Thymus (tissue), 11 donors: ENCODE measurements around the gene CERS6. TPM values are rescaled to one million over a fixed set of nuclear protein-coding genes. Genes with fewer than 3 reads are reported as not detected.
"Not testable (repeated sequence)": the region's sequence is repeated elsewhere in the genome, so short reads cannot be mapped to it uniquely, and the experiment has no call there.

ENCODE experiments used
- DNase-seq, 9 donors: peaks; one replicate each; pipeline ENCODE4 v3.0.0-alpha.2; 2013; ENCODE audit warnings: low spot score in 9 of 9, low read depth in 6 of 9, missing footprints in 1 of 9
- H3K27ac ChIP-seq, 2 donors: one replicate each; pipeline ENCODE4 v1.5.1; 2013; ENCODE audit warnings: control low read depth in 1 of 2, low read depth in 1 of 2, low read length in 1 of 2, mild to moderate bottlenecking in 1 of 2, moderate library complexity in 1 of 2
- H3K27me3 ChIP-seq, 2 donors: one replicate each; pipeline ENCODE4 v1.5.1; 2013; ENCODE audit warnings: low read length in 1 of 2; ENCODE audit not compliant: control insufficient read depth in 2 of 2, insufficient read depth in 1 of 2
- H3K36me3 ChIP-seq, 2 donors: one replicate each; pipeline ENCODE4 v1.5.1; 2013; ENCODE audit warnings: low read length in 1 of 2, mild to moderate bottlenecking in 1 of 2, moderate library complexity in 1 of 2; ENCODE audit not compliant: control insufficient read depth in 2 of 2, insufficient read depth in 2 of 2
- H3K4me1 ChIP-seq, 2 donors: one replicate each; pipeline ENCODE4 v1.5.1; 2013; ENCODE audit warnings: low read length in 2 of 2; ENCODE audit not compliant: control insufficient read depth in 2 of 2, insufficient read depth in 2 of 2
- H3K4me3 ChIP-seq, 2 donors: one replicate each; pipeline ENCODE4 v1.5.1; 2013; ENCODE audit warnings: low read length in 2 of 2, control low read depth in 1 of 2, mild to moderate bottlenecking in 1 of 2
- H3K9me3 ChIP-seq, 2 donors: one replicate each; pipeline ENCODE4 v1.5.1; 2013; ENCODE audit warnings: low read length in 1 of 2, mild to moderate bottlenecking in 1 of 2; ENCODE audit not compliant: control insufficient read depth in 2 of 2, insufficient read depth in 1 of 2
- WGBS: extraction: QIAGEN DNeasy Blood & Tissue Kit; methylation state at CpG from one replicate; pipeline ENCODE4 v1.1.7; 2013; 5-methylcytosine and 5-hydroxymethylcytosine counted together
- polyA plus RNA-seq: library from polyadenylated mRNA; stranded (reverse); fragments of 200-250 nt; gene quantifications from one replicate; pipeline ENCODE4 v1.2.3, GENCODE V29; 2013
- total RNA-seq: library from RNA; stranded (reverse); fragments of 120-200 nt; gene quantifications from one replicate; pipeline ENCODE4 v1.2.4, GENCODE V29; 2013
- donor health status: healthy.

The CERS6 gene
- total and polyA plus RNA-seq, 2 donors: 12.1 to 26.9 TPM

DNA sequence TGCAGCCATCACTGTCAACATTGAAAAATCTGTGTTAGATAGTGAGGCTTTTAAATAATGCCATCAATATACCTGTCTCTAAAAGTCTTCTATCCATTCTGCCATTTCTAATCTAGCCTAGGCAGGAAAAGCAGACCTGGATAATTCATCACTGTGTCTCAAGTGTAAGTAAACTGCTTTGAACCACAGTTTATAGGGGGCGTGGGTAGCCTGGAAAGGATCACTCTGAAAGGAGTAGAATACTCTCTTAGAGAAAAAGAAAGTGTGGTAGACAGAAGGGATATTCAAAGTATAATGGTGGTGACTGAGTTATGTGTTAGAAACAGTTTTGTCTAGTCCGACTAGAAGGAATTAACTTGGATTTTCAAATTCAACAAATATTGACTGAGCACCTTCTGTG is 40.8 kb downstream of the CERS6 start:
- 96% methylated on average over 2 of the region's 2 CpGs for WGBS
- Histone ChIP-seq H3K36me3 (peaks cover 9 to 12% of the 10 kb centered on the region in 2 donors), H3K9me3 (peaks cover 0 to 8% of the 10 kb centered on the region in 2 donors), H3K27ac (no peak overlapping the region), H3K4me1 (peaks cover 4 to 10% of the 10 kb centered on the region in 2 donors), H3K27me3 (no peaks in the 10 kb centered on the region), H3K4me3 (no peak overlapping the region)
- DNase-seq: no peak

GRCh38 chr2:168499500-168499899 is 43.4 kb downstream of the CERS6 start:
- 70% methylated on average over 4 of the region's 4 CpGs for WGBS
- peaks cover 9 to 11% of the 10 kb centered on the region in 2 donors for H3K36me3 ChIP-seq
- H3K4me1 ChIP-seq: peaks cover 0 to 3% of the 10 kb centered on the region in 2 donors
- no peaks in the 10 kb centered on the region for H3K27me3 ChIP-seq
- H3K9me3 ChIP-seq: peaks cover 0 to 16% of the 10 kb centered on the region in 2 donors
- H3K4me3 ChIP-seq: no peak overlapping the region
- no peak for DNase-seq
- H3K27ac ChIP-seq: no peak overlapping the region

DNA sequence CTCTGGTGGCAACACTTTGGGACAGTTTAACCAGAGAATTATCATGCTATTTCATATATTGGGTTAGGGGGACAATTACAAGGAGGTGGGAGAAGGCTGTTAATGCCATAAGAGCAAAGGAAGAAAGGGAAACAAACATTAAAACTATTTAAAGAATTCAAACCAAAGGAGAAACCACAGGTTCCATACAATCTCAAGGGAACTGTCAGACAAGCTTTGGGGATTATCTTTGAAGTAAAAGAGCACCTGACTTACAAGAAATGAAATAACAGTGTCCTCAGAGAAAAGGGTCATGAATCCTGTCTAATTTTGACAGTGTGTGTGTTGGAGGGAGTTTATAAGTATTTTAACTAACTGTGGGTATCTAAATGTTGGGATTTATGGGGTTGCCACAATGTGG is 44.4 kb downstream of the CERS6 start:
- Histone ChIP-seq H3K36me3 (peaks cover 4 to 5% of the 10 kb centered on the region in 2 donors), H3K27me3 (no peaks in the 10 kb centered on the region), H3K4me3 (no peak overlapping the region)

DNA sequence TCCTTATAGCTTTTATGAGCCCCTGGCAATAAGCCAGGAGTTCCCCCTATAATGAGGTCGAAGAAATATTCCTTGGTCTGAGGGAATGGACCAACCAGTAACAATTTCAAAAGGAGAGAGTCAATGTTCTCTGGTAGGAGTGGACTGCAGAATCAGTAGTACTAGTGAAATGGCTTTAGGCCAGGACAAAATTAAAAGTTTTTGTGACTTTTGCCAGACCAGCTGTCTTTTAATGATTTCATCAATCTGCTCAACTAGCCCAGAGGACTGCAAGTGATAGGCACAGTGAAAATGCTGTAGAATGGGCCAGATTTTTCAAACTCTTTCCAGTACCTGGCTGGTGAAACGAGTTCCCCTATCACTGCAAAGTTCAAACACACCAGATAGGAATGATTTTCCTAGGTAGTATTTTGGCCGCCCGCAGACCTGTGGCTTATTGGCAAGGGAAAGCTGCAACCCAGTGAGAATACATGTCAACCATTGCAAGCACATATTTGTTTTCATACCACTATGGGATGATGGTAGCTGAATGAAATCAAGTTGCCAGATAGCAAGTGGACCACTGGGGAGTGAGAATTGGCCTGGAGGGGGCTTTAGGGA is 45.5 kb downstream of the CERS6 start:
- Histone ChIP-seq H3K27me3 (no peaks in the 10 kb centered on the region), H3K36me3 (peaks cover 0 to 3% of the 10 kb centered on the region in 2 donors), H3K9me3 (peaks cover 0 to 16% of the 10 kb centered on the region in 2 donors), H3K4me1 (peaks cover 0 to 3% of the 10 kb centered on the region in 2 donors), H3K27ac (no peak overlapping the region), H3K4me3 (no peak overlapping the region)
- 96% methylated on average over 4 of the region's 4 CpGs for WGBS
- no peak for DNase-seq

More for the DNA sequence above, 44.4 kb downstream of the CERS6 start:
- Histone ChIP-seq H3K4me1 (peaks cover 0 to 3% of the 10 kb centered on the region in 2 donors), H3K27ac (no peak overlapping the region), H3K9me3 (peaks cover 0 to 16% of the 10 kb centered on the region in 2 donors)
- no peak for DNase-seq

DNA sequence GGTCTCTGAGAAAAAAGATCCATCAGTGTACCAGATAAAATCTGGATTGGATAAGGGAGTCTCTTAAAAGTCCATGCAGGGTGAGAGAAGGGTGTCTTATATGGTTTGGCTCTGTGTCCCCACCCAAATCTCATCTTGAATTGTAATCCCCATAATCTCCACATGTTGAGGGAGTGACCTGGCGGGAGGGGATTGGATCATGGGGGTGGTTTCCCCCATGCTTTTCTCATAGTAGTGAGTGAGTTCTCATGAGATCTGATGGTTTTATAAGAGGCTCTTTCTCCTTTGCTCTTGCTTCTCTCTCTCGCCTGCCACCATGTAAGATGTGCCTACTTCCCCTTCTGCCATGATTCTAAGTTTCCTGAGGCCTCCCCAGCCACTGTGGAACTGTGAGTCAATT is 46.8 kb downstream of the CERS6 start:
- not testable (repeated sequence) for H3K27me3 ChIP-seq, H3K4me1 ChIP-seq, H3K27ac ChIP-seq, DNase-seq, H3K36me3 ChIP-seq, H3K4me3 ChIP-seq
- 97% methylated on average over 2 of the region's 2 CpGs for WGBS
- peaks cover 0 to 16% of the 10 kb centered on the region in 2 donors for H3K9me3 ChIP-seq

DNA sequence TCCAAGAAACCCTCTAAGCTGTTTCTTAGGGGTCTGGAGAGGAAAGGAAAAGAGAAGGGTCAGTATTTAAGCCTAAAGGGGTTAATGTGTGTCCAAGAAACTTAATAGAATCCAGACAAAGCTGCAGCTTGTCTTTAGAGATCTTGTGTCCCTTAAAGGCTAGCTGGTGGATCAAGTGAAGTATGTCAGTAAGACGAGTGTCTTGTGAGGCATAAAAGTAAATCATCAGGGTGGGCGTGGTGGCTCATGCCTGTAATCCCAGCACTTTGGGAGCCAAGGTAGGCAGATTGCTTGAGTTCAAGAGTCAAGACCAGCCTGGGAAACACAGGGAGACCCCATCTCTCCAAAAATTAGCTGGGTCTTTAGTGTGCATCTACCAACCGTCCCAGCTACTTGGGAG is 47.8 kb downstream of the CERS6 start:
- H3K4me3 ChIP-seq: no peak overlapping the region
- H3K27ac ChIP-seq: no peak overlapping the region
- peaks cover 0 to 9% of the 10 kb centered on the region in 2 donors for H3K9me3 ChIP-seq
- whole genome bisulfite sequencing: 96% methylated on average over 3 of the region's 3 CpGs
- no peaks in the 10 kb centered on the region for H3K36me3 ChIP-seq
- H3K27me3 ChIP-seq: no peaks in the 10 kb centered on the region
- no peak for DNase-seq
- H3K4me1 ChIP-seq: no peaks in the 10 kb centered on the region

DNA sequence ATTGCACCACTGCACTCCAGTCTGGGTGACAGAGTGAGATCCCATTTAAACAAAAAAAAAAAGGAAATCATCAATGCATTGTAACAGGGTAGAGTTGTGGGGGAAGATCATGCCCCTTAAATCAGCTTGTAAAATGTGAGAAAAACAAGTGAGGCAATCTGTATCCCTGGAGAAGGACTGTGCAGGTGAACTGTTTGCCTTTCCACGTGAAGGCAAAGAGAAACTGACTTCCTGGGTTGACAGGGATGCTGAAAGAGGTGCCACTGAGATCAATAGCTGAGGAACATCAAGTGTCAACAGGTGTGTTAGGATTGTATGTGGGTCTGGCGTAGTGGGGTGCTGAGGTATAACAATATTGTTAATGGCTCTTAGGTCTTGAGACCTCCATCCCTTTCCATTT is 48.3 kb downstream of the CERS6 start:
- WGBS: 85% methylated on average over 2 of the region's 2 CpGs
- no peaks in the 10 kb centered on the region for H3K27me3 ChIP-seq
- peaks cover 0 to 8% of the 10 kb centered on the region in 2 donors for H3K9me3 ChIP-seq
- no peaks in the 10 kb centered on the region for H3K4me1 ChIP-seq
- DNase-seq: no peak
- H3K27ac ChIP-seq: no peak overlapping the region
- no peaks in the 10 kb centered on the region for H3K36me3 ChIP-seq
- no peak overlapping the region for H3K4me3 ChIP-seq

DNA sequence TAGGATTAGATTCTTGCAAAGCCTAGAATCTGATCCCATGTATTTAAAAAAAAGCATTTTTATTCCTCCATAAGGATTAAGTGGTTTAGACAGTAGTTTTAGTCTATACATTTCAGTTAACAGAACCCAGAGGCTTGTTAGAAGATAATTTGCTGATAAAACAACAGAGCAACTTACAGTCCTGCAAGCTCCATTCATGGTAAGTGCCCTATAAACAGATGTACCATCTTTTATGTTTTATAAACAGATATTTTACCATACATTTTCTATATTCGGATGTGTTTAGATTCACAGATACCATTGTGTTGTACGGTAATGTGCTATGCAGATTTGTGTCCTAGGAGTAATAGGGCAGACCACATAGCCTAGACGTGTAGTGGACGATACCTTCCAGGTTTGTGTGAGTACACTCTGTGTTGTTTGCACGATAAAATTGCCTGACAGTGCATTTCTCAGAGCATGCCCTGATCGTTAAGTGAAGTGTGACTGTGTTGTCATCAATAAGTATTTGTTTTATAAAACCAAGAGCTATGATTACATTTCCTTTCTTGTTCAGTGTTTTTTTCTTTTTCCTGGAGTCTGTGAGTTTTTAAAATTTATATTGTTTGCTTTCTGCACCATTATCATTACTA is 54.2 kb downstream of the CERS6 start:
- Histone ChIP-seq H3K4me1 (no peaks in the 10 kb centered on the region), H3K9me3 (no peaks in the 10 kb centered on the region), H3K27ac (no peak overlapping the region), H3K4me3 (no peak overlapping the region), H3K27me3 (no peaks in the 10 kb centered on the region), H3K36me3 (no peaks in the 10 kb centered on the region)
- WGBS: 97% methylated on average over 6 of the region's 6 CpGs
- DNase-seq: no peak

GRCh38 chr2:168514692-168515091 is 58.6 kb downstream of the CERS6 start:
- Histone ChIP-seq H3K4me3 (no peak overlapping the region), H3K36me3 (no peaks in the 10 kb centered on the region), H3K27me3 (no peaks in the 10 kb centered on the region), H3K4me1 (peaks cover 2 to 6% of the 10 kb centered on the region in 2 donors), H3K9me3 (no peaks in the 10 kb centered on the region), H3K27ac (no peak overlapping the region)
- DNase-seq: no peak
- 95% methylated on average over 1 of the region's 1 CpG for WGBS
